Activated T-cell treated with anti-CD3 and anti-CD28 coated beads, Interleukin-2, amount 50 U/mL, for 24 hours (primary cell): ENCODE measurements around the gene PARG.

ENCODE experiments used
- DNase-seq: peaks from one replicate; pipeline ENCODE4 v3.0.0-alpha.2; 2020
- H3K27ac Mint-ChIP-seq: 2 replicates; pipeline ENCODE4 v1.8.0; 2020; ENCODE audit warnings: mild to moderate bottlenecking, mixed read lengths
- H3K27me3 Mint-ChIP-seq: 2 replicates; pipeline ENCODE4 v1.8.0; 2020; ENCODE audit warnings: mixed read lengths
- H3K36me3 Mint-ChIP-seq: 2 replicates; pipeline ENCODE4 v1.8.0; 2020; ENCODE audit warnings: low read depth, mixed read lengths
- H3K4me1 Mint-ChIP-seq: 2 replicates; pipeline ENCODE4 v1.8.0; 2020; ENCODE audit warnings: low read depth, mixed read lengths
- H3K4me3 Mint-ChIP-seq: 2 replicates; pipeline ENCODE4 v1.8.0; 2020; ENCODE audit warnings: mild to moderate bottlenecking, moderate library complexity, mixed read lengths
- H3K9me3 Mint-ChIP-seq: 2 replicates; pipeline ENCODE4 v1.8.0; 2020; ENCODE audit warnings: mixed read lengths

The PARG gene

DNA sequence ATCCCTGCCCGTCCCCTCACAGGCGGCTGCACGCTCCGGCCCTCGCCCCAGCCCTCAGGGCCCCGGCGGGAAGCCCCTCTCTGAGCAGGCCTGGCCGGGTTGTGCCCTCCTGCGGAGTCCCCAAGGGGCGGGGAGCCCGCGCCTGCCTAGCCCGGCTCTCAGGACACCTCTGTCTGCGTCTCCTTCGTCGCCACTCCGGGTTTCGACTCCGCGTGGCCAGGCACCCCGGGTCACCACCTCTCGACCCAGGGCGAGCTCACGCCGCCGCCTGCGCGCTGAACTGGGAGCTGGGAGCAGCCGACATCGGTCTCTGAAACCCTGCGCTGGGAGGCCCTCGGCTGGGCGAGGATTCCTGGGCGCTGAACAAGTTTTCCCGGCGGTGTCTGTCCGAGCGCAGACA lies 173.5 kb downstream of the PARG start:
- no peak for DNase-seq
- H3K27ac Mint-ChIP-seq: no peak overlapping the region

More for the DNA sequence above, 173.5 kb downstream of the PARG start:
- no peak overlapping the region for H3K4me3 Mint-ChIP-seq
- no peaks in the 10 kb centered on the region for H3K36me3 Mint-ChIP-seq
- peaks cover 10% of the 10 kb centered on the region for H3K9me3 Mint-ChIP-seq
- no peaks in the 10 kb centered on the region for H3K4me1 Mint-ChIP-seq
- H3K27me3 Mint-ChIP-seq: peaks cover 64% of the 10 kb centered on the region
